H9 (cell line): ENCODE data around the gene C4orf17. TPM values are rescaled to one million over a fixed set of nuclear protein-coding genes. Genes with fewer than 3 reads are reported as not detected.

Experiments used
- DNase-seq: peaks from one replicate; pipeline ENCODE4 v3.0.0-alpha.2; 2017
- H2AFZ ChIP-seq: one replicate; pipeline ENCODE4 v1.6.1; 2013; ENCODE audit warnings: mild to moderate bottlenecking, low read length, control low read depth, moderate library complexity
- H2AK5ac ChIP-seq: 2 replicates; pipeline ENCODE4 v1.6.1; 2013; ENCODE audit warnings: low read length, control low read depth, mixed read lengths; ENCODE audit not compliant: insufficient read length
- H2BK120ac ChIP-seq: one replicate; pipeline ENCODE4 v1.6.1; 2013; ENCODE audit warnings: low read depth, mild to moderate bottlenecking, low read length, control low read depth, inconsistent platforms; ENCODE audit not compliant: poor library complexity, severe bottlenecking
- H2BK12ac ChIP-seq: 2 replicates; pipeline ENCODE4 v1.6.1; 2013; ENCODE audit warnings: low read length, control low read depth, mixed read lengths, low read depth; ENCODE audit not compliant: insufficient read length
- H2BK15ac ChIP-seq: 2 replicates; pipeline ENCODE4 v1.6.1; 2013; ENCODE audit warnings: low read depth, low read length, control low read depth
- H2BK20ac ChIP-seq: one replicate; pipeline ENCODE4 v1.6.1; 2013; ENCODE audit warnings: low read depth, mild to moderate bottlenecking, low read length, control low read depth, inconsistent platforms; ENCODE audit not compliant: poor library complexity, severe bottlenecking
- H2BK5ac ChIP-seq: 2 replicates; pipeline ENCODE4 v1.6.1; 2013; ENCODE audit warnings: low read length, control low read depth, mixed read lengths; ENCODE audit not compliant: insufficient read length
- H3K14ac ChIP-seq: 2 replicates; pipeline ENCODE4 v1.6.1; 2013; ENCODE audit warnings: low read length, control low read depth; ENCODE audit not compliant: insufficient read depth
- H3K18ac ChIP-seq: 2 replicates; pipeline ENCODE4 v1.6.1; 2013; ENCODE audit warnings: low read depth, mild to moderate bottlenecking, mixed read lengths, low read length, control low read depth; ENCODE audit not compliant: insufficient read length
- H3K23ac ChIP-seq: 2 replicates; pipeline ENCODE4 v1.6.1; 2013; ENCODE audit warnings: low read length, control low read depth, mixed read lengths, low read depth; ENCODE audit not compliant: insufficient read length
- H3K23me2 ChIP-seq: 2 replicates; pipeline ENCODE4 v1.6.1; 2013; ENCODE audit warnings: low read depth, mild to moderate bottlenecking, mixed read lengths, low read length, control low read depth; ENCODE audit not compliant: insufficient read length, poor library complexity, severe bottlenecking
- H3K27ac ChIP-seq: 2 replicates; pipeline ENCODE4 v1.5.1; 2013; ENCODE audit warnings: low read length, control low read depth, mixed read lengths, low read depth; ENCODE audit not compliant: insufficient read length
- H3K27me3 ChIP-seq: 2 replicates; pipeline ENCODE4 v1.6.1; 2013; ENCODE audit warnings: low read length, control low read depth, inconsistent platforms; ENCODE audit not compliant: insufficient read depth
- H3K4ac ChIP-seq: 2 replicates; pipeline ENCODE4 v1.6.1; 2013; ENCODE audit warnings: low read depth, mild to moderate bottlenecking, control low read depth, inconsistent platforms, low read length, moderate library complexity
- H3K4me1 ChIP-seq: 2 replicates; pipeline ENCODE4 v1.6.1; 2013; ENCODE audit warnings: low read length, control low read depth, inconsistent platforms; ENCODE audit not compliant: insufficient read depth
- H3K4me2 ChIP-seq: 2 replicates; pipeline ENCODE4 v1.6.1; 2013; ENCODE audit warnings: low read length, control low read depth, mixed read lengths; ENCODE audit not compliant: insufficient read length, insufficient read depth
- H3K56ac ChIP-seq: 2 replicates; pipeline ENCODE4 v1.6.1; 2013; ENCODE audit warnings: low read depth, mild to moderate bottlenecking, mixed read lengths, low read length, control low read depth; ENCODE audit not compliant: insufficient read length
- H3K79me1 ChIP-seq: 2 replicates; pipeline ENCODE4 v1.6.1; 2013; ENCODE audit warnings: low read depth, mild to moderate bottlenecking, moderate library complexity, low read length, control low read depth, inconsistent platforms; ENCODE audit not compliant: insufficient read depth, poor library complexity, severe bottlenecking
- H3K79me2 ChIP-seq: 2 replicates; pipeline ENCODE4 v1.6.1; 2013; ENCODE audit warnings: low read length, control low read depth, inconsistent platforms; ENCODE audit not compliant: insufficient read depth
- H3K9ac ChIP-seq: 2 replicates; pipeline ENCODE4 v1.6.1; 2013; ENCODE audit warnings: low read length, control low read depth, mixed read lengths; ENCODE audit not compliant: insufficient read length; ENCODE audit errors: extremely low read depth
- H3K9me3 ChIP-seq: one replicate; pipeline ENCODE4 v1.6.1; 2013; ENCODE audit warnings: low read depth, low read length, inconsistent platforms; ENCODE audit not compliant: control insufficient read depth
- H3T11ph ChIP-seq: one replicate; pipeline ENCODE4 v1.6.1; 2013; ENCODE audit warnings: mild to moderate bottlenecking, low read length, control low read depth, inconsistent platforms
- H4K20me1 ChIP-seq: one replicate; pipeline ENCODE4 v1.6.1; 2013; ENCODE audit not compliant: control insufficient read depth, insufficient read length, insufficient read depth
- H4K5ac ChIP-seq: 2 replicates; pipeline ENCODE4 v1.6.1; 2013; ENCODE audit warnings: low read depth, mild to moderate bottlenecking, mixed read lengths, low read length, control low read depth; ENCODE audit not compliant: insufficient read length
- H4K8ac ChIP-seq: replicated peaks from 2 replicates; pipeline ENCODE4 v1.6.1; 2013; ENCODE audit warnings: low read length, control low read depth, mixed read lengths, low read depth; ENCODE audit not compliant: insufficient read length
- H4K91ac ChIP-seq: 2 replicates; pipeline ENCODE4 v1.6.1; 2013; ENCODE audit warnings: low read depth, mild to moderate bottlenecking, moderate library complexity, mixed read lengths, low read length, control low read depth; ENCODE audit not compliant: insufficient read length
- H3K27ac Mint-ChIP-seq, 3 experiments: 2 replicates in 2 of 3; 3 replicates in 1 of 3; pipeline ENCODE4 v1.8.0; 2020 to 2021; ENCODE audit warnings: mixed read lengths in 3 of 3, mild to moderate bottlenecking in 1 of 3, moderate library complexity in 1 of 3
- H3K27me3 Mint-ChIP-seq: 2 replicates; pipeline ENCODE4 v1.8.0; 2021; ENCODE audit warnings: low read depth, mild to moderate bottlenecking, moderate library complexity, mixed read lengths
- H3K36me3 Mint-ChIP-seq, 3 experiments: 2 replicates in 2 of 3; 3 replicates in 1 of 3; pipeline ENCODE4 v1.8.0; 2020 to 2021; ENCODE audit warnings: low read depth in 3 of 3, mixed read lengths in 3 of 3; ENCODE audit not compliant: insufficient read depth in 1 of 3
- H3K4me1 Mint-ChIP-seq, 2 experiments: 2 replicates each; pipeline ENCODE4 v1.8.0; 2020; ENCODE audit warnings: mixed read lengths in 2 of 2
- H3K4me3 Mint-ChIP-seq, 2 experiments: 2 replicates in 1 of 2; 3 replicates in 1 of 2; pipeline ENCODE4 v1.8.0; 2020 to 2021; ENCODE audit warnings: mild to moderate bottlenecking in 2 of 2, mixed read lengths in 2 of 2, moderate library complexity in 1 of 2
- H3K9me3 Mint-ChIP-seq, 2 experiments: 2 replicates in 1 of 2; 3 replicates in 1 of 2; pipeline ENCODE4 v1.8.0; 2020; ENCODE audit warnings: mild to moderate bottlenecking in 2 of 2, mixed read lengths in 2 of 2, moderate library complexity in 1 of 2
- WGBS: extraction: QIAGEN DNeasy Blood & Tissue Kit; methylation state at CpG from one replicate; pipeline ENCODE4 v1.1.7; 2013; ENCODE audit warnings: missing lambda C conversion rate, low lambda C conversion rate, mixed read lengths; ENCODE audit not compliant: insufficient read length; ENCODE audit errors: extremely low coverage; 5-methylcytosine and 5-hydroxymethylcytosine counted together
- total RNA-seq: library from RNA; stranded (reverse); gene quantifications from 2 replicates; pipeline ENCODE4 v1.2.1, GENCODE V29; 2021
- TF ChIP-seq, protein P1 (sequence below): fragments of 200-600 bp; sonication (generic); conservative IDR thresholded peaks from 3 replicates; pipeline ENCODE4 v1.8.0; 2021; ENCODE audit warnings: antibody characterized with exemption, mild to moderate bottlenecking

Gene C4orf17
- total RNA-seq, 1 experiment from 2014 or later = not detected

DNA sequence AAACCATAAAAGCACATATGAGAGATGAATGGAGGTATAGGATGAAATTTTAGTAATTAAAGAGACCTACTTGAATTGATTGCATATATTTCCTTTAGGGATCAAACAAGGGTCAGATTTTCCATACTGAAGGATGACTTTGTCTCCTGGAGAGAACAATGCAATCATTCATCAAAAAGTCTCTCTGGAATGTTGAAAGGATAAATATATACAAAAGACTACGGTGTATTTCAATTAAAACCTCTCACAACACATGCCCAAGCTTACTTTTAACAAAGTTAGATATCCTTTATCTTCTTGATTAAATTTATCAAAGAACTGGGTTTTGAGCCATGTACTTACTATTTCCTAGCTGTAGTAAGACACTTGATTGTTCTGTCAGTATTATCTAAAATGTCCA is 38.9 kb upstream of the C4orf17 start:
- no peak overlapping the region for H3T11ph ChIP-seq
- H2BK120ac ChIP-seq = no peak overlapping the region
- WGBS = no CpG with 5 or more reads among the region's 1 CpG
- H3K4me1 Mint-ChIP-seq = no peaks in the 10 kb centered on the region
- H3K56ac ChIP-seq = no peak overlapping the region
- H3K23me2 ChIP-seq = no peaks in the 10 kb centered on the region
- H4K20me1 ChIP-seq = no peaks in the 10 kb centered on the region
- H3K14ac ChIP-seq = no peak overlapping the region
- H3K9ac ChIP-seq = no peak overlapping the region
- no peak overlapping the region for H3K23ac ChIP-seq
- H2BK15ac ChIP-seq = no peak overlapping the region
- no peak for DNase-seq
- no peaks in the 10 kb centered on the region for H3K27me3 Mint-ChIP-seq
- no peak overlapping the region for H3K4ac ChIP-seq
- H3K27ac Mint-ChIP-seq = no peak overlapping the region
- H2AFZ ChIP-seq = no peak overlapping the region
- TF ChIP-seq, protein P1, sequence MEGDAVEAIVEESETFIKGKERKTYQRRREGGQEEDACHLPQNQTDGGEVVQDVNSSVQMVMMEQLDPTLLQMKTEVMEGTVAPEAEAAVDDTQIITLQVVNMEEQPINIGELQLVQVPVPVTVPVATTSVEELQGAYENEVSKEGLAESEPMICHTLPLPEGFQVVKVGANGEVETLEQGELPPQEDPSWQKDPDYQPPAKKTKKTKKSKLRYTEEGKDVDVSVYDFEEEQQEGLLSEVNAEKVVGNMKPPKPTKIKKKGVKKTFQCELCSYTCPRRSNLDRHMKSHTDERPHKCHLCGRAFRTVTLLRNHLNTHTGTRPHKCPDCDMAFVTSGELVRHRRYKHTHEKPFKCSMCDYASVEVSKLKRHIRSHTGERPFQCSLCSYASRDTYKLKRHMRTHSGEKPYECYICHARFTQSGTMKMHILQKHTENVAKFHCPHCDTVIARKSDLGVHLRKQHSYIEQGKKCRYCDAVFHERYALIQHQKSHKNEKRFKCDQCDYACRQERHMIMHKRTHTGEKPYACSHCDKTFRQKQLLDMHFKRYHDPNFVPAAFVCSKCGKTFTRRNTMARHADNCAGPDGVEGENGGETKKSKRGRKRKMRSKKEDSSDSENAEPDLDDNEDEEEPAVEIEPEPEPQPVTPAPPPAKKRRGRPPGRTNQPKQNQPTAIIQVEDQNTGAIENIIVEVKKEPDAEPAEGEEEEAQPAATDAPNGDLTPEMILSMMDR = no peak
- no peak overlapping the region for H3K4me2 ChIP-seq
- H3K79me2 ChIP-seq = no peaks in the 10 kb centered on the region
- H2AK5ac ChIP-seq = no peak overlapping the region
- no peak overlapping the region for H4K91ac ChIP-seq
- no peak overlapping the region for H2BK5ac ChIP-seq
- H4K8ac ChIP-seq = no peak overlapping the region
- H3K9me3 Mint-ChIP-seq = no peaks in the 10 kb centered on the region
- no peaks in the 10 kb centered on the region for H3K9me3 ChIP-seq
- no peaks in the 10 kb centered on the region for H3K4me1 ChIP-seq
- H2BK12ac ChIP-seq = no peak overlapping the region
- no peak overlapping the region for H3K18ac ChIP-seq
- H3K27ac ChIP-seq = no peak overlapping the region
- no peak overlapping the region for H4K5ac ChIP-seq
- no peaks in the 10 kb centered on the region for H3K36me3 Mint-ChIP-seq
- H3K27me3 ChIP-seq = no peaks in the 10 kb centered on the region
- no peaks in the 10 kb centered on the region for H3K79me1 ChIP-seq
- no peak overlapping the region for H3K4me3 Mint-ChIP-seq
- no peak overlapping the region for H2BK20ac ChIP-seq
